Heart left ventricle (tissue), 13 donors: ENCODE measurements around the gene AHCYL2.

Experiments used
- POLR2A ChIP-seq, 2 donors: fragments of 450-650 bp; IDR thresholded peaks; one replicate each; pipeline ENCODE4 v1.6.1; 2017; ENCODE audit warnings: antibody characterized with exemption in 2 of 2, mild to moderate bottlenecking in 2 of 2, moderate library complexity in 2 of 2
- TF ChIP-seq, protein P1 (sequence below), 12 donors: fragments of 200-600 bp; sonication (generic) in 4 of 12; IDR thresholded peaks; one replicate each; pipeline versions ENCODE4 v1.5.0 to v1.8.0; 2018 to 2022; ENCODE audit warnings: antibody characterized with exemption in 12 of 12, mild to moderate bottlenecking in 5 of 12
- donor health status: ischemic (EF 13 %, LVEDD 7.1; RV severe dilation, severe dysfunction).
- donor health status: DM: no; HTN: yes; CAD: no.
- donor health status: DM: no; HTN: no; CAD: no.
- donor health status: ischemic (EF 25% LVEDD 6.9; RV normal size, moderate dysfunction).
- donor health status: ischemic (EF 25% LVEDD 5.7; RV mildly dilated, moderate dysfunction).
- donor health status: ischemic (EF 35%, LVEDD 5.7; RV mildly dilated, moderate dysfunction).
- donor health status: nonischemic (EF 11% LVEDD 7.7; RV severe dilation, severe dysfunction).
- donor health status: DM: yes; HTN: yes; CAD: no.
- donor health status: PGD.
- donor health status: ischemic (EF 29% LVEDD 5.4; RV normal size, mild dysfunction).
- donor health status: nonischemic (EF 23%, LVEDD 6.1; RV moderate dilation, normal function).

DNA sequence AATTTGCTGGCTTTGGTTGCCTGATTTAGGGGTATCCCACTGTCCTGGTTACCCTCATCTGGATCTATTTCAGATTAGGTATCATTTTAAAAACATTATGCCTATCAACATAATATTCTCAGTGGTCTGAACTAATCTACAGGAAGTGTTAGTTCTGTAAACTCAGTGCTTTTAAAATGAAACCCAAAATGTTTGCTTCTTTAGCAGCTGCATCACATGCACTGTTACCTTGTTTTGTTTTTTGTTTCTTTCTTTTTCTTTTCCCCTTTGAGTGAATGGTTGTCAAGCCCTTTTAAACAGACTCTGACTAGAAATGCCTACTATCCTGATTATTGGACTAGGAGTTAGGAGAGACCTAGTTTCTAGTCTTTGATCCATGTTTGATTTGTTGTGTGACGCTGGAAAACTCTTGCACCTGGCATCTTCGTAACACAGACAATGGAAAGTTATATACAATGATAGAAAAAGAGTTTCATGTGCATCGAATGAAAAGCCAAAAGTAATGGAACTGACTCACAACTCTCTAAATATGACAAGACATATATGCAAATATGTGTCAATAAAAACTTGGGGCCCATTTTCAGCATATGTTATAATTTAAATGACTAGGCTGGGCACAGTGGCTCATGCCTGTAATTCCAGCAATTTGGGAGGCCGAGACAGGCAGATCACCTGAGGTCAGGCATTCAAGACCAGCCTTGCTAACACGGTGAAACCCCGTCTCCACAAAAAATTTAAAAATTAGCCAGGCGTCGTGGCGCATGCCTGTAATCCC lies 157.1 kb downstream of the AHCYL2 start:
- TF ChIP-seq, protein P1, sequence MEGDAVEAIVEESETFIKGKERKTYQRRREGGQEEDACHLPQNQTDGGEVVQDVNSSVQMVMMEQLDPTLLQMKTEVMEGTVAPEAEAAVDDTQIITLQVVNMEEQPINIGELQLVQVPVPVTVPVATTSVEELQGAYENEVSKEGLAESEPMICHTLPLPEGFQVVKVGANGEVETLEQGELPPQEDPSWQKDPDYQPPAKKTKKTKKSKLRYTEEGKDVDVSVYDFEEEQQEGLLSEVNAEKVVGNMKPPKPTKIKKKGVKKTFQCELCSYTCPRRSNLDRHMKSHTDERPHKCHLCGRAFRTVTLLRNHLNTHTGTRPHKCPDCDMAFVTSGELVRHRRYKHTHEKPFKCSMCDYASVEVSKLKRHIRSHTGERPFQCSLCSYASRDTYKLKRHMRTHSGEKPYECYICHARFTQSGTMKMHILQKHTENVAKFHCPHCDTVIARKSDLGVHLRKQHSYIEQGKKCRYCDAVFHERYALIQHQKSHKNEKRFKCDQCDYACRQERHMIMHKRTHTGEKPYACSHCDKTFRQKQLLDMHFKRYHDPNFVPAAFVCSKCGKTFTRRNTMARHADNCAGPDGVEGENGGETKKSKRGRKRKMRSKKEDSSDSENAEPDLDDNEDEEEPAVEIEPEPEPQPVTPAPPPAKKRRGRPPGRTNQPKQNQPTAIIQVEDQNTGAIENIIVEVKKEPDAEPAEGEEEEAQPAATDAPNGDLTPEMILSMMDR (IDR thresholded peaks at IDR 0.05), result no peak
- no peak for TF ChIP-seq POLR2A (IDR thresholded peaks at IDR 0.05)
